ENCODE measurements around the gene RBM33. TPM values are rescaled to one million over a fixed set of nuclear protein-coding genes. Genes with fewer than 3 reads are reported as not detected.

Gene RBM33
- total RNA-seq, 2 donors from 2014 or later: 74.7 to 76.1 TPM

DNA sequence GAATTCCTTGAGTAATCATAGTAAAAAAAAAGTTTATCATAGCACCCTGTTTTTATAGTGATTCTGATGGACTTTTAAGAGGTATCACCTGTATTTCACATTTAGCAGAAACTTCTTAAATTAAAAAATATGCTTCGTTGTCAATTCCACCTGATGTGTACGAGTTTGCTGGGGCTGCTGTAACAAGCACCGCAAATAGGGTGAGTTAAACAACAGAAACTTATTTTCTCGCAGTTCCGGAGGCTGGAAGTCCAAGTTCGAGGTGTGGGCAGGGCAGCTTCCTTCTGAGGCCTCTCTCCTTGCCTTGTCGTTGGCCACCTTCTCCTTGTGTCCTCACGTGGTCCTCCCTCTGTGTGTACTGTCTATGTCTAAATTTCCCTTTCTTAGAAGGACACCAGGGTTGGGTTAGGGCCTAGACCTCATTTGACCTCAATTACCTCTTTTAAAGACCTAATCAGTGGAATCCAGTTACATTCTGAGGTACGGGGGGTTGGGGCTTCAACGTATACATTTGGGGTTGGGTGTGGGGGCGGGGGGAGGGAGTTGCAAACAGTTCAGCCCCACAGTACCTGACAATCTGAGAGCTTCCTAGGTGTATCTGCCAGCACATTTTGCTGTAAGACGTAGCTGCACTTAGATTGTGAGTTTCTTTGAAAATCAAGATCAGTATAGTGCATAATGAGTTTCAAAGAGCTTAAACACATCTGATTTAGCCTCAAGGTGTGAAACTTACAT is 72.7 kb downstream of the RBM33 start:
- no peak for ATAC-seq
- Mint-ChIP-seq H3K27ac (no peak overlapping the region), H3K36me3 (peaks cover 13 to 17% of the 10 kb centered on the region in 2 donors), H3K9me3 (no peaks in the 10 kb centered on the region)
- no peak for DNase-seq (ENCODE audit: low spot score in 2 of 2)

GRCh38 chr7:155721056-155721455 is 76.6 kb downstream of the RBM33 start:
- Mint-ChIP-seq H3K9me3 (no peaks in the 10 kb centered on the region), H3K36me3 (no peaks in the 10 kb centered on the region), H3K27ac (no peak overlapping the region)
- ATAC-seq (no peak), DNase-seq (ENCODE audit: low spot score in 2 of 2) (no peak)

- ATAC-seq (no peak), DNase-seq (ENCODE audit: low spot score in 2 of 2) (no peak)
- Mint-ChIP-seq H3K36me3 (no peaks in the 10 kb centered on the region), H3K9me3 (no peaks in the 10 kb centered on the region), H3K27ac (no peak overlapping the region)
These were observed 77.7 kb downstream of the RBM33 start for GRCh38 chr7:155722118-155722517.

GRCh38 chr7:155722936-155723335 is 78.5 kb downstream of the RBM33 start:
- no peak for DNase-seq (ENCODE audit: low spot score in 2 of 2)
- Mint-ChIP-seq H3K27ac (no peak overlapping the region), H3K36me3 (no peaks in the 10 kb centered on the region), H3K9me3 (no peaks in the 10 kb centered on the region)
- no peak for ATAC-seq

DNA sequence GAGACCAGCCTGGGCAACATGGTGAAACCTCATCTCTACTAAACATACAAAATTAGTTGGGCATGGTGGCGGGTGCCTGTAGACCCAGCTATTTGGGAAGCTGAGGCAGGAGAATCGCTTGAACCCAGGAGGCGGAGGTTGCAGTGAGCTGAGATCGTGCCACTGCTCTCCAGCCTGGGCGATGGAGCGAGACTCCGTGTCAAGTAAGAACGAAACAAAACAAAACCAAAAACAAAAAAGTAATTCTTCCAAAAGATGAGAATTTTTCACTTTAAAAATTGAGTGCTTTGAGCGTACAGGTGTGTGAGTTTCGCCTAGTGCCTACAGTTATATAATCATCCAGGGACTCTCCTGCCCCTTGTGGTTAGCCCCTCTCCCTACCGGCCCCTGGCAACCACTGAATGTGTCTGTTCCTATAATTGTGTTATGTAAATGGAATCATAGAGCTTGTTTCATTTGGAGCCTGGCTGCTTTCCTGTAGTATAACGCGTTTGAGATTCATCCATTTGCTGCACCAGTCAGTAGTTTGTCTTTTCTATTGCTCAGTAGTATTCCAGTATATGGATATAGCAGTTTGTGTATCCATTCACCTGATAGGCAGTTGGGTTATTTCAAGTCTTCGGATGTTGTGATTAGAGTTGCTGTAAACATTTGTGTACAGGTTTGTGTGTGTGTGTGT is 80.0 kb downstream of the RBM33 start:
- DNase-seq (ENCODE audit: low spot score in 2 of 2): no peak
- Mint-ChIP-seq H3K9me3 (no peaks in the 10 kb centered on the region), H3K27ac (no peak overlapping the region), H3K36me3 (peaks cover 0 to 8% of the 10 kb centered on the region in 2 donors)
- no peak for ATAC-seq

GRCh38 chr7:155725006-155725355 is 80.5 kb downstream of the RBM33 start:
- H3K9me3 Mint-ChIP-seq: no peaks in the 10 kb centered on the region
- no peak overlapping the region for H3K27ac Mint-ChIP-seq
- DNase-seq (ENCODE audit: low spot score in 2 of 2) (no peak), ATAC-seq (no peak)
- peaks cover 0 to 8% of the 10 kb centered on the region in 2 donors for H3K36me3 Mint-ChIP-seq

DNA sequence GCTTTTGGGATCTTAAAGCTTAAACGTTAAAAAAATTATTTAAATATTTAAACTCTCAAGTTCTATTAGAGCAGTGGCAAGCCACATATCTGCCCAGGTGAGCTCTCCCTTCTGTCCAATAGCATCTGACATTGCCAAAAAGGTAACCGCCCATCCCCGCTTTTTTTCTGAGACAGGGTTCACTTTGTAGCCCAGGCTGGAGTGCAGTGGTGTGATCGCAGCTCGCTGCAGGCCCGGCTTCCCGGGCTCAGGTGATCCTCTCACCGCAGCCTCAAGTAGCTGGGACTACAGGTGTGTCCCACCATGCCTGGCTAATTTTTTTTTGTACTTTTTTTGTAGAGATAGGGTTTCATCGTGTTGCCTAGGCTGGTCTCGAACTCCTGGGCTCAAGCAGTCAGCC is 83.2 kb downstream of the RBM33 start:
- no peak for ATAC-seq
- H3K27ac Mint-ChIP-seq: no peak overlapping the region
- no peak for DNase-seq (ENCODE audit: low spot score in 2 of 2)
- no peaks in the 10 kb centered on the region for H3K9me3 Mint-ChIP-seq
- peaks cover 0 to 8% of the 10 kb centered on the region in 2 donors for H3K36me3 Mint-ChIP-seq

GRCh38 chr7:155728116-155728515 is 83.7 kb downstream of the RBM33 start:
- DNase-seq (ENCODE audit: low spot score in 2 of 2) (no peak), ATAC-seq (no peak)
- Mint-ChIP-seq H3K9me3 (no peaks in the 10 kb centered on the region), H3K27ac (peak overlapping the region in 1 of 2 donors; percentile 57), H3K36me3 (peaks cover 0 to 8% of the 10 kb centered on the region in 2 donors)

DNA sequence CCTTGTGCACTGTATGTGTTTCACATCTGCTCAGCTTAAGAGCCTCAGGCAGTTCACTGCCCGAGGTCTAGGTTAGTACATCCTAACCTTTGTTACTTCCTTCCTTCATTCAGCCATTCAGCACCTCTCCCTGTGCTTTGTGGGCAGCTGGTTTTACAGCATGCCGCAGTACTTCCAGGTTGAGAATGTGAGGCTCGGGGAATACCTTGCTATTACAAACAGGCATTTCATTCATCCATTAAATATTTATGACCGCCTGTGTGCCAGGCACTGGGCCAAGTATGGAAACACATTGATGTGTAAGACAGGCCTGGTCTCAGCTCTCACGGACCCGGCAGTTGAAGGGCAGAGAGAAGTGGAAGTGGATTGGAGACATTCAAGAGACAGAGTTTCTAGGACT is 85.4 kb downstream of the RBM33 start:
- DNase-seq (ENCODE audit: low spot score in 2 of 2) (no peak), ATAC-seq (no peak)
- Mint-ChIP-seq H3K9me3 (no peaks in the 10 kb centered on the region), H3K27ac (no peak overlapping the region), H3K36me3 (peaks cover 0 to 8% of the 10 kb centered on the region in 2 donors)

DNA sequence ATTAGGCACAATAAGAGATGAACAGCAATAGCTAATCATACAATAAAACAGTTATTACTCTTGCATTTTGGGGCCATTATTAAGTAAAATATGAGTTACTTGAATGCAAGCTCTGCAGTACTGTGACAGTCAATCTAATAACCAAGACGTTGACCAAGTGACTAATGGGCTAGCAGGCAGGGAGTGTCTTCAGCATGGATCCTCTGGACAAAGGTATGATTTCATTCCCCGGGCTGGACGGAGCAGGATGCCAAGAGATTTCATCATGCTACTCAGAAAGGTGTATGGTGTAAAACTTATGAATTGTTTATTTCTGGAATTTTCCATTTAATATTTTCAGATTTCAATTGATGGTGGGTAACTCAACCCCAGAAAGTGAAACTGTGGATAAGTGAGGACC is 86.9 kb downstream of the RBM33 start:
- H3K27ac Mint-ChIP-seq: no peak overlapping the region
- peaks cover 0 to 8% of the 10 kb centered on the region in 2 donors for H3K36me3 Mint-ChIP-seq
- no peak for ATAC-seq

GRCh38 chr7:155731871-155732270 is 87.4 kb downstream of the RBM33 start:
- ATAC-seq (no peak), DNase-seq (ENCODE audit: low spot score in 2 of 2) (no peak)
- no peak overlapping the region for H3K27ac Mint-ChIP-seq
- peaks cover 0 to 8% of the 10 kb centered on the region in 2 donors for H3K36me3 Mint-ChIP-seq
- no peaks in the 10 kb centered on the region for H3K9me3 Mint-ChIP-seq

More for the DNA sequence above, 86.9 kb downstream of the RBM33 start:
- H3K9me3 Mint-ChIP-seq: no peaks in the 10 kb centered on the region
- DNase-seq (ENCODE audit: low spot score in 2 of 2): no peak

GRCh38 chr7:155732286-155732685 is 87.8 kb downstream of the RBM33 start:
- ATAC-seq (no peak), DNase-seq (ENCODE audit: low spot score in 2 of 2) (no peak)
- H3K9me3 Mint-ChIP-seq: no peaks in the 10 kb centered on the region
- H3K36me3 Mint-ChIP-seq: peaks cover 0 to 8% of the 10 kb centered on the region in 2 donors
- peak overlapping the region in 1 of 2 donors; percentile 32 for H3K27ac Mint-ChIP-seq

DNA sequence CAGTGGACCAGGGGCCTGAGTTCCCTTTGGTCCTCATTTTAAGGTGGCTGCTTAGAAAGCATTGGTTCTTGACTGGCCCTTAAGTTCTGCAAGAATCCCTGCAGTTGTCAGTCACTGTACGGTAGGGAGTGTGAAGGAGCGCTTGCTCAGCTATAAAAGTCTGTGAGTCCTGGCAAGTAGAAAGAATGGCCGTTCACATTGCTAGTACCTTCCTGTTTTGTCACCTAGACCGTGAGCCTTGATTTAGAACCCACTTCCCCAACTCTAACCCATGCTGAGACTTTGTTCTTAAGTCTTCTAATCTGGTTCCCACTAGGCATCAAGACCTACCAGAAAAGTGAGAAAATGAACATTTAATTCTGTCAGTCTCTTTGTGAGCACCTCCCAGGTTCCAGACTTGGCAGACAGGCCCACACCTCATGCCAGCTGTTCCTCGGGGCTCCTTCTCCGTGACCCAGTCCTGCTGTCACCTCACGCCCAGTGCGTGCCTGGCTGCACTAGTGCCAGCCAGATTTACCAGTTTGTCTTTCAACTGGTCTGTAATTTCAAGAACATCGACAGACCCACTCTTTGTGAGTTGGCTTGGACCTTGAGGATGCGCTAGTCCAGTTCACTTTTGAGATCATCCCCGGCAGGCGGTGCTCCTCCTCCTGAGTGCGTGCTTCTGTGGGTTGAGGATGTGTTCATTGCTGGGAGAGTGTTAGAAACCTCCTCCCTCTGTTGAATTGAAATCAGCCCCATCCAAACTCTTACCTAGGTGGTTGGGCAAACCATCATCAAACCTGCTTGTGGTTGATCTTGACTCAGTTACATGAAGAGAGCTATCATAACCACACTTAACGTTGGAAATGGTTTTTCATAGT is 89.4 kb downstream of the RBM33 start:
- DNase-seq (ENCODE audit: low spot score in 2 of 2) (peak in 1 of 2 donors; percentile 34), ATAC-seq (peak; percentile 86 to 87)
- Mint-ChIP-seq H3K27ac (peak overlapping the region; percentile 73 to 90), H3K36me3 (peaks cover 0 to 3% of the 10 kb centered on the region in 2 donors), H3K9me3 (no peaks in the 10 kb centered on the region)

DNA sequence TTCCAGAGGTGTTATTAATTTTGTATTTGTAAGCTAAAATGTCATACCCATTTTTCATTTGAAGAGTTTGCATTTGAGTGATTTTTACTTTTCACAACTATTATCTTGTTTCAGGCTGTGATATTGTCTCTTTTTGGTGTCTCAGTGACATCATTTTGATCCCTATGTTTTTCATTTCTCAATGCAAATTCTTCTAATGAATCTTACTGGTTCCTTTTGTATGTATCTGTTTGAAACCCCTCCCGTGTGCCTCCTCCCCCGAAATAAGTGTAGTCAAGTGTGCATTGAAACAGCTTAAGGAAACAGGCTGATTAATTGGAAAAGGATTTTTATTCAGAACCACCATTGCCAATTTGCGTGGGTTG is 90.0 kb downstream of the RBM33 start:
- H3K36me3 Mint-ChIP-seq: peaks cover 0 to 5% of the 10 kb centered on the region in 2 donors
- ATAC-seq (no peak), DNase-seq (ENCODE audit: low spot score in 2 of 2) (no peak)
- H3K27ac Mint-ChIP-seq: peak overlapping the region; percentile 73 to 90
- H3K9me3 Mint-ChIP-seq: no peaks in the 10 kb centered on the region

GRCh38 chr7:155735442-155736115 is 91.1 kb downstream of the RBM33 start:
- DNase-seq (ENCODE audit: low spot score in 2 of 2) (no peak), ATAC-seq (no peak)
- Mint-ChIP-seq H3K36me3 (peaks cover 0 to 11% of the 10 kb centered on the region in 2 donors), H3K9me3 (no peaks in the 10 kb centered on the region), H3K27ac (no peak overlapping the region)

- H3K36me3 Mint-ChIP-seq: peaks cover 3 to 24% of the 10 kb centered on the region in 2 donors
- no peak for DNase-seq (ENCODE audit: low spot score in 2 of 2)
- H3K27ac Mint-ChIP-seq: peak overlapping the region in 1 of 2 donors; percentile 51
These were observed 93.1 kb downstream of the RBM33 start for GRCh38 chr7:155737590-155737989.

DNA sequence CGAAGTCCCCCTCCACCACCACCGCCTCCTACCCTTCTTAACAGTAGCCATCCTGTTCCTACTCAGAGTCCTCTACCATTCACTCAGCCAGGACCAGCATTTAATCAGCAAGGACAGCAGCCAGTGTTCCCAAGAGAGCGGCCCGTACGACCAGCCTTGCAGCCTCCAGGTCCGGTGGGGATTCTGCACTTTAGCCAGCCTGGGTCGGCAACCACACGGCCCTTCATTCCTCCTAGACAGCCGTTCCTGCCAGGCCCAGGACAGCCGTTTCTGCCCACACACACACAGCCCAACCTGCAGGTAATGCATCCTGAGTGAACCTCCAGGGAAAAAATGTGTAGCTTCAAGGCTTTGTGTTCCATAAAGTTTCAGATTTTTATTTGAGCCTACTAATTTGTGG is 93.6 kb downstream of the RBM33 start:
- ATAC-seq: no peak

More at GRCh38 chr7:155737590-155737989, 93.1 kb downstream of the RBM33 start:
- no peaks in the 10 kb centered on the region for H3K9me3 Mint-ChIP-seq
- ATAC-seq: no peak

More for the DNA sequence above, 93.6 kb downstream of the RBM33 start:
- DNase-seq (ENCODE audit: low spot score in 2 of 2): no peak
- Mint-ChIP-seq H3K9me3 (no peaks in the 10 kb centered on the region), H3K27ac (no peak overlapping the region), H3K36me3 (peaks cover 7 to 24% of the 10 kb centered on the region in 2 donors)
